GM21723 (cell line): ENCODE results near the gene ADAMTSL4.

Experiments used
- ATAC-seq: cut with Tn5 transposase; IDR thresholded peaks from one replicate; pipeline ENCODE4 v1.9.1; 2021; ENCODE audit warnings: mild to moderate bottlenecking, moderate library complexity; ENCODE audit not compliant: unreplicated experiment

ADAMTSL4 gene

GRCh38 chr1:150534002-150534401, 15.2 kb upstream of the ADAMTSL4 start:
- no peak for ATAC-seq

GRCh38 chr1:150535511-150536287, 13.5 kb upstream of the ADAMTSL4 start:
- ATAC-seq: no peak

GRCh38 chr1:150536836-150537731, 12.1 kb upstream of the ADAMTSL4 start:
- ATAC-seq: no peak

GRCh38 chr1:150537732-150538684, 11.2 kb upstream of the ADAMTSL4 start:
- no peak for ATAC-seq

GRCh38 chr1:150543500-150544143, 5.6 kb upstream of the ADAMTSL4 start:
- no peak for ATAC-seq

- ATAC-seq: no peak
These were observed 5.0 kb upstream of the ADAMTSL4 start for GRCh38 chr1:150544204-150544603.

- ATAC-seq: no peak
These were observed 3.6 kb upstream of the ADAMTSL4 start for GRCh38 chr1:150545486-150546032.

GRCh38 chr1:150546294-150546937, 2.8 kb upstream of the ADAMTSL4 start:
- no peak for ATAC-seq

GRCh38 chr1:150548324-150548631, 930 bp upstream of the ADAMTSL4 start:
- ATAC-seq: no peak

GRCh38 chr1:150549496-150550221, 451 bp downstream of the ADAMTSL4 start:
- ATAC-seq: no peak

- no peak for ATAC-seq
These were observed 1.2 kb downstream of the ADAMTSL4 start for GRCh38 chr1:150550222-150551050.

- no peak for ATAC-seq
These were observed 2.0 kb downstream of the ADAMTSL4 start for GRCh38 chr1:150551051-150551783.

- ATAC-seq: no peak
These were observed 2.5 kb downstream of the ADAMTSL4 start for GRCh38 chr1:150551784-150552127.

GRCh38 chr1:150552128-150552910, 3.1 kb downstream of the ADAMTSL4 start:
- no peak for ATAC-seq

- ATAC-seq: no peak
These were observed 3.7 kb downstream of the ADAMTSL4 start for GRCh38 chr1:150552911-150553289.

GRCh38 chr1:150553392-150554085, 4.3 kb downstream of the ADAMTSL4 start:
- no peak for ATAC-seq
